BLaER1 (cell line): ENCODE measurements around the gene RAG2.
A peak's percentile ranks its signal among the peaks of the same experiment; 100 is the strongest.

ENCODE experiments used
- H3K27ac ChIP-seq: shearing (Covaris generic); formaldehyde crosslinking; 2 replicates; pipeline ENCODE4 v1.8.1; 2022
- H3K27me3 ChIP-seq: shearing (Covaris generic); formaldehyde crosslinking; 2 replicates; pipeline ENCODE4 v1.8.1; 2022
- H3K36me3 ChIP-seq: shearing (Covaris generic); formaldehyde crosslinking; 2 replicates; pipeline ENCODE4 v1.8.1; 2022
- H3K4me1 ChIP-seq: shearing (Covaris generic); formaldehyde crosslinking; 2 replicates; pipeline ENCODE4 v1.8.1; 2022
- H3K4me2 ChIP-seq: shearing (Covaris generic); formaldehyde crosslinking; 2 replicates; pipeline ENCODE4 v1.8.1; 2022
- H3K4me3 ChIP-seq: shearing (Covaris generic); formaldehyde crosslinking; 2 replicates; pipeline ENCODE4 v1.8.1; 2022
- H3K9ac ChIP-seq: shearing (Covaris generic); formaldehyde crosslinking; 2 replicates; pipeline ENCODE4 v1.8.1; 2022
- H3K9me3 ChIP-seq: shearing (Covaris generic); formaldehyde crosslinking; 2 replicates; pipeline ENCODE4 v1.8.1; 2022
- H4K20me1 ChIP-seq: shearing (Covaris generic); formaldehyde crosslinking; 2 replicates; pipeline ENCODE4 v1.8.1; 2022
- Cebpa-rat ChIP-seq: shearing (Covaris generic); IDR thresholded peaks from 2 replicates; pipeline ENCODE4 v1.8.1; 2022

The RAG2 gene

DNA sequence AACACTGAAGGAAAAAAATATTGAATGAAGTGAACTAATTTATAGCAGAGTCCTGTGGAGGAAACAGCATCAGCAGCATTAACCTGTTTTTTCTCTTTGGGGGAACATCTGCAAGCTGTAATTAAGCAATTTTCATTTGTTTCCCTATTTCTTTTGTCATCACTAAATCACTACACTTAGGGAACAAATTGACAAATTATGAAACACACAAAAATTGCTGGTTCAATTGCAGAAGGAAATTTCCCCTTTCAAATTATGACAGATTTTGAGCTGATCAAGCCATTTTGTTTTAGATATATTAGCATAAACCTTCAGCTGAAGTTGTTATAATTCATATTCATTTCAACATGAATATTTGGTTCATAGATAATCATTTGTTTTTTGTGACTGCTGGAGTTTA is 22.2 kb upstream of the RAG2 start:
- peak overlapping the region; percentile 58 for H3K4me3 ChIP-seq
- H3K9me3 ChIP-seq = no peaks in the 10 kb centered on the region
- peak overlapping the region; percentile 93 for H3K9ac ChIP-seq
- peak overlapping the region; percentile 94 for H3K4me2 ChIP-seq
- no peaks in the 10 kb centered on the region for H3K27me3 ChIP-seq
- peak overlapping the region; percentile 99 for H3K27ac ChIP-seq
- no peaks in the 10 kb centered on the region for H4K20me1 ChIP-seq
- H3K36me3 ChIP-seq = no peaks in the 10 kb centered on the region
- no peak for TF ChIP-seq Cebpa-rat
- H3K4me1 ChIP-seq = peaks cover 73% of the 10 kb centered on the region

GRCh38 chr11:36619502-36619901 is 21.5 kb upstream of the RAG2 start:
- Histone ChIP-seq H3K9ac (peak overlapping the region; percentile 93), H3K4me3 (peak overlapping the region; percentile 58), H3K4me1 (peaks cover 71% of the 10 kb centered on the region), H4K20me1 (no peaks in the 10 kb centered on the region), H3K36me3 (no peaks in the 10 kb centered on the region), H3K27me3 (no peaks in the 10 kb centered on the region), H3K4me2 (peak overlapping the region; percentile 94), H3K27ac (peak overlapping the region; percentile 99), H3K9me3 (no peaks in the 10 kb centered on the region)
- no peak for TF ChIP-seq Cebpa-rat

- H3K4me1 ChIP-seq = peaks cover 61% of the 10 kb centered on the region
- no peaks in the 10 kb centered on the region for H3K36me3 ChIP-seq
- H3K9me3 ChIP-seq = peaks cover 4% of the 10 kb centered on the region; the same call in 1 of the 2 replicates
- peak overlapping the region; percentile 94 for H3K4me2 ChIP-seq
- H4K20me1 ChIP-seq = no peaks in the 10 kb centered on the region
- H3K9ac ChIP-seq = peak overlapping the region; percentile 93
- peak overlapping the region; percentile 58 for H3K4me3 ChIP-seq
- TF ChIP-seq Cebpa-rat = no peak
- peak overlapping the region; percentile 99 for H3K27ac ChIP-seq
- no peaks in the 10 kb centered on the region for H3K27me3 ChIP-seq
Measured at GRCh38 chr11:36618363-36619047, 20.5 kb upstream of the RAG2 start.

GRCh38 chr11:36617543-36618362 is 19.7 kb upstream of the RAG2 start:
- Histone ChIP-seq H3K4me3 (peak overlapping the region; percentile 58), H3K36me3 (no peaks in the 10 kb centered on the region), H3K27ac (peak overlapping the region; percentile 99), H3K4me1 (peaks cover 54% of the 10 kb centered on the region), H4K20me1 (no peaks in the 10 kb centered on the region), H3K27me3 (no peaks in the 10 kb centered on the region), H3K9me3 (peaks cover 7% of the 10 kb centered on the region; the same call in 1 of the 2 replicates), H3K4me2 (peak overlapping the region; percentile 94), H3K9ac (peak overlapping the region; percentile 93)
- TF ChIP-seq Cebpa-rat = no peak

DNA sequence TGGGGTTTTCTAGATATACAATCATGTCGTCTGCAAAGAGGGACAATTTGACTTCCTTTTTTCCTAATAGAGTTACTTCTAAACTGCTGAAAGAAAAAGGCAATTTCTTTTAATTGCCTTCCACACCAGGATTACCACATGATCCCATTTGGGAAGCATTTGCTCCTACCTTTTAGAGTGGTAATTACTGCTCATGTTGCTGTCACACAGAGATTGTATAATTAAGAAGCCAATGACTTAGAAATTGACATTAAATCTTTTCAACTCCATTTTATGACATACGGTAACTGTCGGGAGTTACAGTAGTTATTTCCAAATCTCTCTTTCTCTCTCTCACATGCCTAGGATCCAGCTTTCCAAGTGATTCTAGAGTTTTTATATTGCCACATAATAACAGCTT is 17.8 kb upstream of the RAG2 start:
- Histone ChIP-seq H3K9me3 (peaks cover 8% of the 10 kb centered on the region; the same call in 1 of the 2 replicates), H3K27me3 (no peaks in the 10 kb centered on the region), H3K27ac (peak overlapping the region; percentile 99), H4K20me1 (no peaks in the 10 kb centered on the region), H3K4me2 (peak overlapping the region; percentile 68), H3K4me1 (peaks cover 41% of the 10 kb centered on the region), H3K9ac (peak overlapping the region; percentile 56; the same call in 1 of the 2 replicates), H3K4me3 (no peak overlapping the region), H3K36me3 (no peaks in the 10 kb centered on the region)
- no peak for TF ChIP-seq Cebpa-rat

GRCh38 chr11:36609383-36609782 is 11.3 kb upstream of the RAG2 start:
- peaks cover 10% of the 10 kb centered on the region; the same call in 1 of the 2 replicates for H3K9me3 ChIP-seq
- H3K4me2 ChIP-seq = peak overlapping the region; percentile 89
- no peaks in the 10 kb centered on the region for H3K27me3 ChIP-seq
- H4K20me1 ChIP-seq = no peaks in the 10 kb centered on the region
- no peaks in the 10 kb centered on the region for H3K36me3 ChIP-seq
- H3K4me3 ChIP-seq = no peak overlapping the region
- no peak overlapping the region; the same call in 1 of the 2 replicates for H3K27ac ChIP-seq
- H3K4me1 ChIP-seq = peaks cover 68% of the 10 kb centered on the region
- no peak for TF ChIP-seq Cebpa-rat
- H3K9ac ChIP-seq = no peak overlapping the region

GRCh38 chr11:36608491-36609199 is 10.6 kb upstream of the RAG2 start:
- H3K4me3 ChIP-seq = no peak overlapping the region
- no peak overlapping the region; the same call in 1 of the 2 replicates for H3K27ac ChIP-seq

DNA sequence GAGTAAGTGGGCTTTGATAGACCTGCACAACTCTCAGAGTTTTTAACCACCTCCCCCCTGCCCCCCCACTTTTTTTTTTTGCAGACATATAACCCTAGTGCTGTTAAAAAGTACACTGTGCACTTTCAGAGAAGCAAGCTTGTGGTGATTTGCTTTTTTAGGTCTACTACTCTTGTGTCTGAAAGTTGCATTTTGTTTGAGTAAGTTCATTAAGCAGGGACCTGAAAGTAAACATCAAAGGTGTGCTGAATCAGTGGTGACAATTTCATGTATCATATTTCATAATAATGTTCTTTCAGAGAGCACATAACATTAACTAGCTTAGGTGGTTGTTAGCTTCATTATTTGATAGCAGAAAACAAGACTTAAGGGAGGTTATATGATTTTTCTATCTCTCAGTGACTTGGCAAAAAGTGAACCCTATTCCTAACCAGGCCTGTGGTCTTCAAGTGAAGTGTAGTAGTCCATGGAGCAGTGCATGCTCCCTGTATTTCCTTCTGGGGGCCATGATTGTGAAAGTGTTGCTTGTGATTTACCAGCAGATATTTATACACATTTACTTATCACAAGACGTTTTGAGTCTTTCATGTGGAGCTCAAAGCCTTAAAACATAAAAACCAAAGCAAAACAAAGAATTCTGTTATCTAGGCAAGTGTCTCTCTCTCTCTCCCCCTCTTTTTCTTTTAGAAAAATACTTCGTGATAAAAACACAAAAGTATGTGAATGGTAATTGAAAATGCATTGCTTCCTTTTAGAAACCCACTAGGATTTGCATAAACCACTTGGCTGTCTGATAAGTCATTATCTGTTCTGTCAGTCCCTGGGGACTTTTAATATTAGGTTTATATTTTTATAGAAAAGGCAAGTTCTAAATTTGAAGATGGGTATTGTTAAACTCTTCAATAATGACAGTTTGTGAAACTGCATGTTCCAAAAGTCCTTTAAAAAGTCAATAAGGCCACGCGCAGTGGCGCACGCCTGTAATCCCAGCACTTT is 7.5 kb upstream of the RAG2 start:
- Histone ChIP-seq H3K9ac (peak overlapping the region; percentile 61), H3K27me3 (no peaks in the 10 kb centered on the region), H3K9me3 (no peaks in the 10 kb centered on the region; the same call in 1 of the 2 replicates), H3K4me1 (peaks cover 99% of the 10 kb centered on the region), H3K4me3 (peak overlapping the region; percentile 28), H3K27ac (peak overlapping the region; percentile 97), H3K4me2 (peak overlapping the region; percentile 89), H4K20me1 (no peaks in the 10 kb centered on the region), H3K36me3 (no peaks in the 10 kb centered on the region)
- no peak; the same call in 1 of the 2 replicates for TF ChIP-seq Cebpa-rat

More at GRCh38 chr11:36608491-36609199, 10.6 kb upstream of the RAG2 start:
- H3K36me3 ChIP-seq = no peaks in the 10 kb centered on the region
- H3K4me2 ChIP-seq = peak overlapping the region; percentile 89
- H3K4me1 ChIP-seq = peaks cover 75% of the 10 kb centered on the region
- H3K9ac ChIP-seq = no peak overlapping the region
- H3K9me3 ChIP-seq = peaks cover 8% of the 10 kb centered on the region; the same call in 1 of the 2 replicates
- H3K27me3 ChIP-seq = no peaks in the 10 kb centered on the region
- no peaks in the 10 kb centered on the region for H4K20me1 ChIP-seq
- no peak for TF ChIP-seq Cebpa-rat
